Erythroblast (primary cell): ENCODE results near the gene STXBP1.

ENCODE experiments used
- GATA1 ChIP-seq: IDR thresholded peaks from 2 replicates; pipeline ENCODE4 v1.6.1; 2011; ENCODE audit warnings: low read depth, mild to moderate bottlenecking, control low read depth, low read length, moderate library complexity
- POLR2A ChIP-seq: IDR thresholded peaks from 2 replicates; pipeline ENCODE4 v1.6.1; 2011; ENCODE audit warnings: mild to moderate bottlenecking, low read length

DNA sequence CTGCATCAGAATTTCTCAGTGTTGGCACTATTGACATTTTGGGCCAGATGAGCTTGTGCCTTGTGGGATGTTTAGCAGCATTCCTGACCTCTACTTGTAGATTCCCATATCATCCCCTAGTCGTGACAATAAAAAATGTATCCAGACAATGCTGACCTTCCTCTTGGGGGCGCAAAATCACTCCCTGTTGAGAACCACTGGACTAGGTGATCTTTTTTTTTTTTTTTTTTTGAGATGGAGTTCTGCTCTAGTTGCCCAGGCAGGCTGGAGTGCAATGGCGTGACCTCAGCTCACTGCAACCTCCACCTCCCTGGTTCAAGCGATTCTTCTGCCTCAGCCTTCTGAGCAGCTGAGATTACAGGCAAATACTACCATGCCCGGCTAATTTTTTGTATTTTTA, 22.6 kb downstream of the STXBP1 start:
- TF ChIP-seq GATA1 (no peak), POLR2A (no peak)
